KG1 (cell line): Measurements from ENCODE around the gene GSTM4.
"Not testable (repeated sequence)": the region's sequence is repeated elsewhere in the genome, so short reads cannot be mapped to it uniquely, and the experiment has no call there.

Source experiments
- DNase-seq: peaks from one replicate; lab custom pipeline; 2025; lab: John Stamatoyannopoulos, UW

The GSTM4 gene

DNA sequence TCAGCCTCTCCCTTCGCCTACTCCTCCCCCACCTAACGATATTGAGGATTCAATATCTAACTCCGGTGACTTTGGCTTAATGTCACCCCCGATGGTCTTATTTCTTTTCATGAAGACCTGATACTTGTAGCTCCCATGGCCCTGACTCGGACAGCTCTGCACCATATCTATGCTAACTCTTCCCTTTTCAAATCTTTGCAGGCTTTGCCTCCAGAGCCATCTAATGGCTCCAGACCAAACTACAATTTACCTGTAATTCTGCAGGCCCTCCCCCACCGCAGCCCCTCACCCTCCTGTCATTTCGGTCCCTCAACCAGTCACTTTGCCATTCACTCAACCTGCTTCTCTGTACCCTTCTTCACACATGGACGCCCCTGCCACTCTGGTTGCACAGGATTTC lies 48.3 kb downstream of the GSTM4 start:
- DNase-seq = no peak

DNA sequence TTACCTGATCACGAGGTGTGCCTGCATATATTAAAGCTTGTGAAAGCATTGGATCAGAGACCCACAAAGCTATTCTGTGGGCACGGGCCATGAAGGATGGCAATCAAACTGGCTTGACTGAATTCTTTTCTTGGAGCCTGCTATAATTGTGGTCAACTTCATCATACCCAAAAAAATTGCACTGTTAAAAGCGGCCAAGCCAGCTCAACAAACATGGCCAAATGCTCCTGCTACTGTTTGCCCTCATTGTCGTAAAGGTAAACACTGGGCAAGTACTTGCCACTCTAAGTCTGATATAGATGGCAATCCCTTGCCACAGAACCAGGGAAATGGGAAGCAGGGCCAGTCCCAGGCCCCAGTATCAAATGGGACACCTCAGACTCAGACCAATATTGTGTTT lies 49.5 kb downstream of the GSTM4 start:
- DNase-seq = no peak

DNA sequence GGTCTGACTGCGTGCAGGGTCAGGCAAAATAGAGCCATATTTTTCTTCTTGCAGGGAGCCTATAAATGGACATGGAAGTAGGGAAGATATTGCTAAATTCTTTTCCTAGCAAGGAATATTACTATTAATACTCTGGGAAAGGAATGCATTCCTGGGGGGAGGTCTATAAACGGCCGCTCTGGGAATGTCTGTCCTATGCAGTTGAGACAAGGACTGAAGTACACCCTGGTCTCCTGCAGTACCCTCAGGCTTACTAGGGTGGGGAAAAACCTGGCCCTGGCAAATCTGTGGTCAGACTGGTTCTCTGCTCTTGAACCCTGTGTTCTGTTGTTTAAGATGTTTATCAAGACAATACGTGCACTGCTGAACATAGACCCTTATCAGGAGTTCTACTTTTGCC lies 53.0 kb downstream of the GSTM4 start:
- not testable (repeated sequence) for DNase-seq

- DNase-seq = not testable (repeated sequence)
These were observed 53.9 kb downstream of the GSTM4 start for GRCh38 chr1:109709822-109710221.
